IMR-90 (cell line): ENCODE results near the gene MMP23B. TPM values are rescaled to one million over a fixed set of nuclear protein-coding genes. Genes with fewer than 3 reads are reported as not detected.

Source experiments
- ATAC-seq: fragments of 200-7000 bp; cut with Tn5 transposase; 2 replicates; pipeline ENCODE4 v1.9.1; 2020; ENCODE audit warnings: low read depth, mild to moderate bottlenecking, moderate library complexity
- BruUV-seq: library from RNA; stranded (reverse); fragments of 400-500 nt; replicated peaks from 2 replicates; lab custom pipeline; 2021; lab: Mats Ljungman, UMichigan
- CTCF ChIA-PET: fragments of 300-600 bp; formaldehyde crosslinking; extraction: SDS; loops from one replicate; lab custom pipeline; 2021; ENCODE audit warnings: antibody characterized with exemption; lab: Yijun Ruan, JAX
- POLR2A ChIA-PET: fragments of 300-600 bp; sonication (Branson Sonifier 250); formaldehyde crosslinking; loops from one replicate; lab custom pipeline; 2022; ENCODE audit warnings: antibody characterized with exemption; ENCODE audit not compliant: unreplicated experiment; lab: Charles Lee
- DNase-seq: peaks from one replicate; pipeline ENCODE4 v3.0.0; 2013
- H2AFZ ChIP-seq: replicated peaks from 2 replicates; pipeline ENCODE3; 2013; ENCODE audit warnings: low read length, mild to moderate bottlenecking; ENCODE audit not compliant: poor library complexity
- H2AK5ac ChIP-seq: 2 replicates; pipeline ENCODE4 v1.6.1; 2013; ENCODE audit warnings: low read depth, low read length, inconsistent platforms
- H2AK9ac ChIP-seq: replicated peaks from 2 replicates; pipeline ENCODE3; 2013; ENCODE audit warnings: mild to moderate bottlenecking, low read depth, low read length, moderate library complexity; ENCODE audit not compliant: poor library complexity
- H2BK120ac ChIP-seq: 2 replicates; pipeline ENCODE4 v1.6.1; 2013; ENCODE audit warnings: low read depth, low read length, inconsistent platforms
- H2BK15ac ChIP-seq: 3 replicates; pipeline ENCODE4 v1.6.1; 2013; ENCODE audit warnings: low read depth, low read length, inconsistent platforms
- H2BK20ac ChIP-seq: 2 replicates; pipeline ENCODE4 v1.6.1; 2013; ENCODE audit warnings: low read depth, mild to moderate bottlenecking, inconsistent platforms, low read length, moderate library complexity
- H2BK5ac ChIP-seq: 2 replicates; pipeline ENCODE4 v1.6.1; 2013; ENCODE audit warnings: mild to moderate bottlenecking, low read depth, low read length, inconsistent platforms; ENCODE audit not compliant: poor library complexity, severe bottlenecking
- H3K14ac ChIP-seq: replicated peaks from 2 replicates; pipeline ENCODE4 v1.6.1; 2013; ENCODE audit warnings: low read depth, low read length, inconsistent platforms
- H3K18ac ChIP-seq: 2 replicates; pipeline ENCODE4 v1.6.1; 2013; ENCODE audit warnings: low read depth, low read length, control low read depth
- H3K23ac ChIP-seq: 2 replicates; pipeline ENCODE4 v1.6.1; 2013; ENCODE audit warnings: low read depth, low read length, inconsistent platforms
- H3K27ac ChIP-seq: 2 replicates; pipeline ENCODE4 v1.5.1; 2013; ENCODE audit warnings: mild to moderate bottlenecking, control low read depth, low read length; ENCODE audit not compliant: insufficient read depth
- H3K27me3 ChIP-seq: 2 replicates; pipeline ENCODE4 v1.6.1; 2013; ENCODE audit warnings: low read length; ENCODE audit not compliant: control insufficient read depth, insufficient read depth
- H3K36me3 ChIP-seq: 2 replicates; pipeline ENCODE4 v1.6.1; 2013; ENCODE audit warnings: low read length, mixed read lengths; ENCODE audit not compliant: control insufficient read depth, insufficient read depth
- H3K4ac ChIP-seq: 2 replicates; pipeline ENCODE4 v1.6.1; 2013; ENCODE audit warnings: low read depth, low read length, inconsistent platforms
- H3K4me1 ChIP-seq: 2 replicates; pipeline ENCODE4 v1.6.1; 2013; ENCODE audit warnings: low read length, mixed read lengths; ENCODE audit not compliant: control insufficient read depth, insufficient read depth
- H3K4me2 ChIP-seq: 2 replicates; pipeline ENCODE4 v1.6.1; 2013; ENCODE audit warnings: low read depth, mild to moderate bottlenecking, control low read depth, low read length, moderate library complexity
- H3K4me3 ChIP-seq: 2 replicates; pipeline ENCODE4 v1.5.1; 2013; ENCODE audit warnings: low read depth, mild to moderate bottlenecking, control low read depth, low read length, moderate library complexity; ENCODE audit not compliant: insufficient read depth
- H3K56ac ChIP-seq: 2 replicates; pipeline ENCODE4 v1.6.1; 2013; ENCODE audit warnings: low read length, inconsistent platforms; ENCODE audit not compliant: insufficient read depth; ENCODE audit errors: extremely low read depth
- H3K79me1 ChIP-seq, 2 experiments: 2 replicates each; pipeline ENCODE4 v1.6.1; 2013; ENCODE audit warnings: low read length in 2 of 2, inconsistent platforms in 1 of 2, low read depth in 1 of 2
- H3K9ac ChIP-seq: 2 replicates; pipeline ENCODE4 v1.6.1; 2013; ENCODE audit warnings: low read depth, low read length, control low read depth
- H3K9me1 ChIP-seq: 2 replicates; pipeline ENCODE4 v1.6.1; 2013; ENCODE audit warnings: low read length, inconsistent platforms; ENCODE audit not compliant: insufficient read depth
- H3K9me3 ChIP-seq: 2 replicates; pipeline ENCODE4 v1.6.1; 2013; ENCODE audit warnings: low read length; ENCODE audit not compliant: control insufficient read depth, insufficient read depth
- H4K20me1 ChIP-seq: 2 replicates; pipeline ENCODE4 v1.6.1; 2013; ENCODE audit warnings: low read length, inconsistent platforms; ENCODE audit not compliant: insufficient read depth
- H4K5ac ChIP-seq: 2 replicates; pipeline ENCODE4 v1.6.1; 2013; ENCODE audit warnings: mild to moderate bottlenecking, low read depth, low read length, control low read depth
- H4K8ac ChIP-seq, 2 experiments: 2 replicates each; pipeline ENCODE4 v1.6.1; 2013; ENCODE audit warnings: low read depth in 2 of 2, low read length in 2 of 2, control low read depth in 1 of 2, inconsistent platforms in 1 of 2
- H4K91ac ChIP-seq: 2 replicates; pipeline ENCODE4 v1.6.1; 2013; ENCODE audit warnings: low read depth, low read length, inconsistent platforms; ENCODE audit not compliant: insufficient read depth
- BHLHE40 ChIP-seq: fragments of 150-350 bp; IDR thresholded peaks from 2 replicates; pipeline ENCODE4 v1.6.1; 2016; ENCODE audit warnings: mild to moderate bottlenecking, low read depth, low read length
- CEBPB ChIP-seq: IDR thresholded peaks from 2 replicates; pipeline ENCODE4 v1.6.1; 2012; ENCODE audit warnings: low read depth, low read length, improper control_type of control experiment
- CHD1 ChIP-seq: IDR thresholded peaks from 2 replicates; pipeline ENCODE4 v1.6.1; 2012; ENCODE audit warnings: low read depth, low read length, improper control_type of control experiment
- CTCF ChIP-seq: conservative IDR thresholded peaks from 2 replicates; pipeline ENCODE4 v1.5.1; 2012; ENCODE audit warnings: mild to moderate bottlenecking, low read depth, low read length, improper control_type of control experiment
- ELK1 ChIP-seq: fragments of 150-350 bp; IDR thresholded peaks from 2 replicates; pipeline ENCODE4 v1.6.1; 2016; ENCODE audit warnings: low read depth, mild to moderate bottlenecking, low read length, moderate library complexity, borderline replicate concordance
- FOS ChIP-seq: fragments of 150-350 bp; IDR thresholded peaks from 2 replicates; pipeline ENCODE4 v1.6.1; 2016; ENCODE audit warnings: low read depth, low read length
- MAFK ChIP-seq: IDR thresholded peaks from 2 replicates; pipeline ENCODE4 v1.6.1; 2012; ENCODE audit warnings: low read depth, low read length, improper control_type of control experiment
- MAZ ChIP-seq: IDR thresholded peaks from 2 replicates; pipeline ENCODE4 v1.6.1; 2012; ENCODE audit warnings: low read depth, mild to moderate bottlenecking, low read length, improper control_type of control experiment, moderate library complexity, borderline replicate concordance
- MXI1 ChIP-seq: IDR thresholded peaks from 2 replicates; pipeline ENCODE4 v1.6.1; 2012; ENCODE audit warnings: low read depth, mild to moderate bottlenecking, low read length, moderate library complexity, borderline replicate concordance
- NFE2L2 ChIP-seq: fragments of 150-350 bp; IDR thresholded peaks from 2 replicates; pipeline ENCODE4 v1.6.1; 2016; ENCODE audit warnings: low read depth, mild to moderate bottlenecking, low read length
- POLR2A ChIP-seq: IDR thresholded peaks from 2 replicates; pipeline ENCODE4 v1.6.1; 2012; ENCODE audit warnings: mild to moderate bottlenecking, low read depth, low read length
- RAD21 ChIP-seq: IDR thresholded peaks from 2 replicates; pipeline ENCODE4 v1.6.1; 2012; ENCODE audit warnings: low read length, improper control_type of control experiment
- RCOR1 ChIP-seq: IDR thresholded peaks from 2 replicates; pipeline ENCODE4 v1.6.1; 2012; ENCODE audit warnings: mild to moderate bottlenecking, low read length, improper control_type of control experiment; ENCODE audit not compliant: insufficient replicate concordance
- RFX5 ChIP-seq: IDR thresholded peaks from 2 replicates; pipeline ENCODE4 v1.8.0; 2012; ENCODE audit warnings: low read depth, mild to moderate bottlenecking, low read length, moderate library complexity
- SMC3 ChIP-seq: fragments of 150-350 bp; IDR thresholded peaks from 2 replicates; pipeline ENCODE4 v1.6.1; 2016; ENCODE audit warnings: low read depth, mild to moderate bottlenecking, antibody characterized with exemption, low read length, moderate library complexity
- USF2 ChIP-seq: fragments of 150-350 bp; IDR thresholded peaks from 2 replicates; pipeline ENCODE4 v1.6.1; 2017; ENCODE audit warnings: mild to moderate bottlenecking, antibody characterized with exemption, low read length, low read depth
- WGBS, 2 experiments: methylation state at CpG; one replicate each; pipeline versions ENCODE4 v1.1.5 to v1.1.7; 2013; ENCODE audit warnings: missing lambda C conversion rate in 2 of 2; ENCODE audit not compliant: insufficient read length in 1 of 2; ENCODE audit errors: extremely low coverage in 2 of 2; 5-methylcytosine and 5-hydroxymethylcytosine counted together
- dilution Hi-C: fragments of 300-500 bp; cut with HindIII; formaldehyde crosslinking; loops from one replicate; pipeline ENCODE4 v1.14.3; 2018; ENCODE audit warnings: low sequenced_read_pairs; ENCODE audit not compliant: unreplicated experiment
- in situ Hi-C: fragments of 300-500 bp; cut with MboI; formaldehyde crosslinking; loops from 3 replicates; pipeline ENCODE4 v1.14.3; 2019; ENCODE audit warnings: low sequenced_read_pairs, inconsistent platforms, mixed read lengths
- intact Hi-C: fragments of 100-400 bp; cut with micrococcal nuclease; formaldehyde crosslinking; loops from 2 replicates; pipeline ENCODE4 v1.10.0; 2022
- polyA plus RNA-seq, 3 experiments: library from polyadenylated mRNA; depleted of rRNA; stranded (reverse); fragments of >200 nt; gene quantifications; 2 replicates each; pipeline ENCODE4 v1.2.3, GENCODE V29; 2012; ENCODE audit warnings: low replicate concordance in 1 of 3
- total RNA-seq: library from RNA; depleted of rRNA; stranded (reverse); fragments of >200 nt; gene quantifications from 2 replicates; pipeline ENCODE4 v1.2.3, GENCODE V29; 2012

Gene MMP23B
- total and polyA plus RNA-seq, 2 of the 4 experiments (the other 2 are of a cell fraction), result 1.1 to 5.4 TPM

- ChIA-PET CTCF (no interaction called here), POLR2A (no interaction called here)
- Histone ChIP-seq H2BK5ac (no peak overlapping the region), H3K9me3 (no peaks in the 10 kb centered on the region), H3K9ac (no peak overlapping the region), H3K36me3 (no peaks in the 10 kb centered on the region), H3K56ac (no peak overlapping the region), H3K4me3 (no peak overlapping the region), H3K9me1 (no peaks in the 10 kb centered on the region), H3K18ac (no peak overlapping the region), H2BK20ac (no peak overlapping the region), H3K14ac (no peak overlapping the region), H2AFZ (no peak overlapping the region), H4K20me1 (no peaks in the 10 kb centered on the region), H2BK120ac (no peak overlapping the region), H4K91ac (no peak overlapping the region), H4K8ac (no peak overlapping the region), H3K23ac (no peak overlapping the region), H3K4me2 (no peak overlapping the region), H2BK15ac (no peak overlapping the region), H3K27me3 (peaks cover 21% of the 10 kb centered on the region), H2AK5ac (no peak overlapping the region), H3K4ac (no peak overlapping the region), H4K5ac (no peak overlapping the region), H3K27ac (no peak overlapping the region), H3K79me1 (no peaks in the 10 kb centered on the region), H2AK9ac (no peak overlapping the region), H3K4me1 (peaks cover 6% of the 10 kb centered on the region; the same call in 1 of the 2 replicates)
- DNase-seq (no peak), ATAC-seq (no peak)
- TF ChIP-seq MXI1 (no peak), FOS (no peak), RFX5 (no peak), USF2 (no peak), NFE2L2 (no peak), MAFK (no peak), CEBPB (no peak), CTCF (no peak), SMC3 (no peak), ELK1 (no peak), POLR2A (no peak), CHD1 (no peak), BHLHE40 (no peak), RCOR1 (no peak), MAZ (no peak), RAD21 (no peak)
- dilution Hi-C loops (no loop called here), in situ Hi-C loops (no loop called here), intact Hi-C loops (no loop called here)
- no TSS peak for BruUV-seq
- 44% methylated on average over 6 of the region's 10 CpGs; no CpG with 5 or more reads in 1 of the 2 experiments for WGBS, 2 experiments
These were observed 37.2 kb upstream of the MMP23B start for GRCh38 chr1:1594602-1595260.
